ENCODE results near the gene MICAL1.
"Not testable (repeated sequence)": the region's sequence is repeated elsewhere in the genome, so short reads cannot be mapped to it uniquely, and the experiment has no call there.

The MICAL1 gene

GRCh38 chr6:109467696-109468095 is 12.1 kb upstream of the MICAL1 start:
- Mint-ChIP-seq H3K4me1 (ENCODE audit: low read depth) (peaks cover 69% of the 10 kb centered on the region), H3K9me3 (no peaks in the 10 kb centered on the region), H3K27me3 (no peaks in the 10 kb centered on the region), H3K4me3 (no peak overlapping the region), H3K36me3 (ENCODE audit: low read depth) (peaks cover 99% of the 10 kb centered on the region), H3K27ac (peak overlapping the region; percentile 32)
- DNase-seq = no peak

- peaks cover 97% of the 10 kb centered on the region for H3K36me3 Mint-ChIP-seq (ENCODE audit: low read depth)
- DNase-seq = no peak
- H3K4me3 Mint-ChIP-seq = no peak overlapping the region
- H3K27me3 Mint-ChIP-seq = no peaks in the 10 kb centered on the region
- H3K9me3 Mint-ChIP-seq = peaks cover 4% of the 10 kb centered on the region
- H3K27ac Mint-ChIP-seq = peak overlapping the region; percentile 64
- H3K4me1 Mint-ChIP-seq (ENCODE audit: low read depth) = peaks cover 66% of the 10 kb centered on the region
Observed at GRCh38 chr6:109466212-109466923, 10.8 kb upstream of the MICAL1 start.

GRCh38 chr6:109465772-109466171 is 10.2 kb upstream of the MICAL1 start:
- H3K4me1 Mint-ChIP-seq (ENCODE audit: low read depth) = peaks cover 64% of the 10 kb centered on the region

GRCh38 chr6:109461733-109462526 is 6.4 kb upstream of the MICAL1 start:
- Mint-ChIP-seq H3K4me3 (no peak overlapping the region), H3K36me3 (ENCODE audit: low read depth) (peaks cover 81% of the 10 kb centered on the region), H3K27ac (peak overlapping the region; percentile 41), H3K4me1 (ENCODE audit: low read depth) (peaks cover 74% of the 10 kb centered on the region), H3K27me3 (no peaks in the 10 kb centered on the region), H3K9me3 (peaks cover 4% of the 10 kb centered on the region)
- no peak for DNase-seq

More at GRCh38 chr6:109465772-109466171, 10.2 kb upstream of the MICAL1 start:
- DNase-seq = no peak
- Mint-ChIP-seq H3K27me3 (no peaks in the 10 kb centered on the region), H3K27ac (peak overlapping the region; percentile 64), H3K36me3 (ENCODE audit: low read depth) (peaks cover 97% of the 10 kb centered on the region), H3K9me3 (peaks cover 4% of the 10 kb centered on the region), H3K4me3 (no peak overlapping the region)

GRCh38 chr6:109461205-109461604 is 5.6 kb upstream of the MICAL1 start:
- H3K4me3 Mint-ChIP-seq, DNase-seq: not testable (repeated sequence)

GRCh38 chr6:109460161-109460829 is 4.7 kb upstream of the MICAL1 start:
- Mint-ChIP-seq H3K9me3 (peaks cover 4% of the 10 kb centered on the region), H3K36me3 (ENCODE audit: low read depth) (peaks cover 67% of the 10 kb centered on the region), H3K27ac (peak overlapping the region; percentile 66), H3K4me3 (no peak overlapping the region), H3K27me3 (no peaks in the 10 kb centered on the region), H3K4me1 (ENCODE audit: low read depth) (peaks cover 69% of the 10 kb centered on the region)
- DNase-seq = no peak

More at GRCh38 chr6:109461205-109461604, 5.6 kb upstream of the MICAL1 start:
- Mint-ChIP-seq H3K36me3 (ENCODE audit: low read depth) (peaks cover 75% of the 10 kb centered on the region), H3K4me1 (ENCODE audit: low read depth) (peaks cover 76% of the 10 kb centered on the region), H3K27ac (peak overlapping the region; percentile 47)
- H3K9me3 Mint-ChIP-seq, H3K27me3 Mint-ChIP-seq: not testable (repeated sequence)

GRCh38 chr6:109458774-109459531 is 3.4 kb upstream of the MICAL1 start:
- Mint-ChIP-seq H3K27ac (peak overlapping the region; percentile 73), H3K9me3 (peaks cover 4% of the 10 kb centered on the region), H3K4me1 (ENCODE audit: low read depth) (peaks cover 71% of the 10 kb centered on the region), H3K4me3 (no peak overlapping the region), H3K36me3 (ENCODE audit: low read depth) (peaks cover 60% of the 10 kb centered on the region), H3K27me3 (no peaks in the 10 kb centered on the region)
- peak; percentile 58 for DNase-seq

- no peaks in the 10 kb centered on the region for H3K27me3 Mint-ChIP-seq
- DNase-seq = no peak
- peaks cover 4% of the 10 kb centered on the region for H3K9me3 Mint-ChIP-seq
- peaks cover 55% of the 10 kb centered on the region for H3K36me3 Mint-ChIP-seq (ENCODE audit: low read depth)
- H3K4me3 Mint-ChIP-seq = no peak overlapping the region
- H3K4me1 Mint-ChIP-seq (ENCODE audit: low read depth) = peaks cover 76% of the 10 kb centered on the region
- peak overlapping the region; percentile 47 for H3K27ac Mint-ChIP-seq
Observed at GRCh38 chr6:109457562-109457996, 2.0 kb upstream of the MICAL1 start.

- DNase-seq = no peak
- peak overlapping the region; percentile 47 for H3K27ac Mint-ChIP-seq
- H3K4me1 Mint-ChIP-seq (ENCODE audit: low read depth) = peaks cover 70% of the 10 kb centered on the region
- peaks cover 55% of the 10 kb centered on the region for H3K36me3 Mint-ChIP-seq (ENCODE audit: low read depth)
- peak overlapping the region; percentile 54 for H3K4me3 Mint-ChIP-seq
- H3K27me3 Mint-ChIP-seq = no peaks in the 10 kb centered on the region
- peaks cover 3% of the 10 kb centered on the region for H3K9me3 Mint-ChIP-seq
Observed at GRCh38 chr6:109456710-109457561, 1.4 kb upstream of the MICAL1 start.

- H3K36me3 Mint-ChIP-seq (ENCODE audit: low read depth) = peaks cover 54% of the 10 kb centered on the region
- no peaks in the 10 kb centered on the region for H3K27me3 Mint-ChIP-seq
- H3K27ac Mint-ChIP-seq = no peak overlapping the region
- H3K9me3 Mint-ChIP-seq = no peaks in the 10 kb centered on the region
- H3K4me1 Mint-ChIP-seq (ENCODE audit: low read depth) = peaks cover 68% of the 10 kb centered on the region
- H3K4me3 Mint-ChIP-seq = peak overlapping the region; percentile 54
- DNase-seq = no peak
Observed at GRCh38 chr6:109456111-109456583, 575 bp upstream of the MICAL1 start.

GRCh38 chr6:109454496-109455436 is 806 bp downstream of the MICAL1 start:
- Mint-ChIP-seq H3K4me1 (ENCODE audit: low read depth) (peaks cover 69% of the 10 kb centered on the region), H3K27ac (peak overlapping the region; percentile 94), H3K27me3 (no peaks in the 10 kb centered on the region), H3K9me3 (no peaks in the 10 kb centered on the region), H3K36me3 (ENCODE audit: low read depth) (peaks cover 54% of the 10 kb centered on the region), H3K4me3 (peak overlapping the region; percentile 93)
- peak; percentile 76 for DNase-seq

GRCh38 chr6:109453594-109454495 is 1.7 kb downstream of the MICAL1 start:
- peaks cover 52% of the 10 kb centered on the region for H3K36me3 Mint-ChIP-seq (ENCODE audit: low read depth)
- H3K27me3 Mint-ChIP-seq = no peaks in the 10 kb centered on the region
- no peaks in the 10 kb centered on the region for H3K9me3 Mint-ChIP-seq
- H3K4me3 Mint-ChIP-seq = peak overlapping the region; percentile 93
- H3K4me1 Mint-ChIP-seq (ENCODE audit: low read depth) = peaks cover 67% of the 10 kb centered on the region
- H3K27ac Mint-ChIP-seq = peak overlapping the region; percentile 90
- peak; percentile 38 for DNase-seq
